ENCODE results near the gene ALG1.
A peak's percentile ranks its signal among the peaks of the same experiment; 100 is the strongest.
"Not testable (repeated sequence)": the region's sequence is repeated elsewhere in the genome, so short reads cannot be mapped to it uniquely, and the experiment has no call there.

ALG1 gene

DNA sequence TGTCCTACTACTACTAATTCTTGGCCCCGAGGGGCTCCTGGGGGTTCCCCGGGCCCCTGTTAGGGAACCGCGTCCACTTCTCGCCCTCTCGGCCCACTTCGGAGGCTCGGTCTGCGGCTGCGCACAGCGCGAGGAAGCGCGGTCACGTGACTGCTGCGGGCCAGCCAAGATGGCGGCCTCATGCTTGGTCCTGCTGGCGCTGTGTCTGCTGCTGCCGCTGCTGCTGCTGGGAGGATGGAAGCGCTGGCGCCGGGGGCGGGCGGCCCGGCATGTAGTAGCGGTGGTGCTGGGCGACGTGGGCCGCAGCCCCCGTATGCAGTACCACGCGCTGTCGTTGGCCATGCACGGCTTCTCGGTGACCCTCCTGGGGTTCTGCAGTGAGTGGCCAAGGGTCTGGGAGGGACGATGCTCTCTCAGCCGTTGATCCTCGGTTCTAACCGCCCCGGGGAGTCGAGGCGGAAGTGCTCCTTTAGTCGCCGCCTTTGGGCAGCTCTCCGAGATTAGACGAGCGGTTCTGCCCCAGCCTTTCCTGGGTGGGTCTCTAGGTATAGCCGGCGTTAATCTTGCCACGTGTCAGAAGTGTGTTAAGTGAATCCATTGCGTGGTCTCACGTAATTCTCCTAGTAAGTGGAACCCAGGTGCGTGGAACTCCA lies at the start of gene ALG1:
ALG1 (plus strand) TSS at position 163 of the 653 bp plus-strand sequence; CDS start at position 170, 7 bp downstream.
- peak; percentile 90 for DNase-seq

- DNase-seq = no peak
Measured at GRCh38 chr16:5022521-5022920, 49.1 kb upstream of the ALG1 start.

- DNase-seq = no peak
Measured at GRCh38 chr16:5024632-5025031, 47.0 kb upstream of the ALG1 start.

DNA sequence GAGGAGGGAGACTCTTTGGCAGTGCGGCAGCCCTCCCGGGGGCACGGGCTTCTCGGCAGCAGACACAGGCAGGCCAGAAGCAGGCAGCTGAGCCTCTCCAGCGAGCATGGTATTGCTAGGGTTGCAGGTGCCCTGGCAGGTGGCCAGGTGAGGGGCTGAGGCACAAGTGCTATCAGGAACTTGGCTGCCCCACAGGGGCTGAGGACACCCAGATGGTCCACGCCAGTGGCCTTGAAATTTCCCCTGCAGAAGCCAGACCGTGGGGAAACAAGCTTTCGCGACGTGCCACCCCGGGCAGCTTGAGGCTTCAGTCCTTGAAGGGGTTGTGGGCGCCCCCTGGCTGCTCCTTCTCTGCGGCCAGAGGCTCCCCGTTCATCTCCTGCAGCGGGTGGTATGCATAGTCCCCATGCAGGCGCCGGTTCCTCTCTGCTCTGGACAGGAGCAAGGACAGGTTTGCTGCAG lies 46.4 kb upstream of the ALG1 start:
- DNase-seq = no peak

DNA sequence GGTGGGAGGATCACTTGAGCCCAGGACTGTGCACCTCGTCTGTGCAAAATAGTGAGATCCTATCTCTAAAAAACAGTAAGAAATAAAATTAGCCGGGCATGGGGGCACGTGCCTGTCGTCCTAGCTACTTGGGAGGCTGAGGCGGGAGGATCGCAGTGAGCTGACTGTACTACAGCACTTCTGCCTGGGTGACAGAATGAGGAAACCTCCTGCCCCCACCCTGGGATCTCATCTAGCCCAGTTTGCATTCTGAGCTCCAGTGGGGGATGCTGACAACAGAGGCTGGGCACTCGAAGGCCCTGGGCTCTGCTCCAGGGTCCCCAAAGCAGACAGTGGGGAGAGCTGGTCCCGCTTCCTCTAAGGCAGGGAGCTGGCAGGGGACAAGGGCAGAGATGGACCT lies 45.0 kb upstream of the ALG1 start:
- no peak for DNase-seq

- no peak for DNase-seq
Measured at GRCh38 chr16:5027086-5027485, 44.6 kb upstream of the ALG1 start.

- no peak for DNase-seq
Measured at GRCh38 chr16:5027575-5028235, 43.9 kb upstream of the ALG1 start.

GRCh38 chr16:5028950-5029475 lies 42.6 kb upstream of the ALG1 start:
- no peak for DNase-seq

DNA sequence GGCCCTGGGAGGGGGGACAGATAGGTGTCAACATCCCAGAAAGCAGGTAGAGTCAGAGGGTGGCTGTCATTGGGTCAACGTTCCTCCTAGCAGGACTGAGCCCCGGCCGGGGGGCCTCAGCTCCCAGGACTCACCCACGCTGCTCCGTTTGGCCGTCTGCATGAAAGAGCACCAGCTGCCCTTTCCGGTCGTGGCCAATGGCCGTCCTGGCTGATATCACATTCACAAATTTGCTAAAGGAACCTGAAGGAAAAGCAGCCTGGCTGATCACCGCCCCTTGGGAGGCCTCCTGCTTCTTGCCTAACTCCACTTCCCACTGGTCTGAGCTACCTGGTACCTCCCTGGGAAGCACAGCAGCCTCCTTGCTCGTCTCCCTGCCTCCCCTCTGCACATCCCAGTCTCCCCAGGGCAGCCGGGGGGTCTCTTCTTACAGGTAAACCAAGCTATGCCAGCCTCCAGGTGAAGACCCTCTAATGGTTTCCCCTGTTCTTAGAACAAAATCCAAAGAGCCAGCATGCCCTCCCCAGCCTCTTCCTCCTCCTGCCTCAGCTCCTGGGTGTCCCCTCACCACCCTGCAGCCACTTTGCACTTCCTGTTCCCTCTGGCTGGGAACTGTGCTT lies 41.3 kb upstream of the ALG1 start:
- DNase-seq = no peak

DNA sequence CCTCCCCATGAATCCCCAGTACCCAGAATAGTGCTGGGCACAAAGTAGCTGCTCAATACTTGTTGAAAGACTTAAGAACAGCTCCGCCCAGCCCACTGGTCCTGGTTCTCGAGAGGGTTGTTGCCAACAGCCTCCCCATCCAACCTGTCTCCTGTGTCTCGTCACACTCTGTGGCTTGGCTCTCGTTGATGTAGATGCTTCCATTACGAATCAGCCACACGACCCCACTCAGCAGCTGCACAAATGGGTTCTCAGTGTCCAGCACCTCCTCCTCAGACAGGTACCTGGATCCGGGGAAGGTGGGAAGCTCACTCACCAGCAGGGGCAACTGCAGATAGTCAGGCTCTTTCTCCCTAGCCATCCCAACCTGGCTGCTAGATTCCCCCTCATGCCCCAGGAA lies 40.0 kb upstream of the ALG1 start:
- DNase-seq = no peak

GRCh38 chr16:5032748-5033167 lies 38.9 kb upstream of the ALG1 start:
- no peak for DNase-seq

- peak; percentile 81 for DNase-seq
Measured at GRCh38 chr16:5033256-5034166, 38.1 kb upstream of the ALG1 start, which contains the start of gene NAGPA. TSS of gene NAGPA (minus strand) at chr16:5033935. CDS start at chr16:5033914, 21 bp downstream.

DNA sequence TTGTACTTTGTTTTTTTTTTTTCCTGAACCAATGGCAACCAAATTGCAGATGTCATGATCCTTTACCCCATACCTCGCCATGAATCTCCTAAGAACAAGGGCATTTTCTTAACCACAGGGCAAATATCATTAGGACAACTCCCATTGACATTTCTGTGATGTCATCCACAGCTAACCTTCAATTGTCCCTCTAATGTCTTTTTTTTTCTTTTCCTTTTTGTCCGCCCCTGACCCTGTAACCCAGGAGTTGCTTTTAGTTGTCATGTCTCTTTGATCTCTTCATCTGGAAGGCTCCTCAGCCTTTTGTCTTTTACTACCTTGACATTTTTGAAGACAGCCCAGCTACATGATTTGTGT lies 37.5 kb upstream of the ALG1 start:
- no peak for DNase-seq

- DNase-seq = no peak
Measured at GRCh38 chr16:5035909-5036227, 35.8 kb upstream of the ALG1 start.

GRCh38 chr16:5036228-5037156 lies 35.2 kb upstream of the ALG1 start:
- no peak for DNase-seq

DNA sequence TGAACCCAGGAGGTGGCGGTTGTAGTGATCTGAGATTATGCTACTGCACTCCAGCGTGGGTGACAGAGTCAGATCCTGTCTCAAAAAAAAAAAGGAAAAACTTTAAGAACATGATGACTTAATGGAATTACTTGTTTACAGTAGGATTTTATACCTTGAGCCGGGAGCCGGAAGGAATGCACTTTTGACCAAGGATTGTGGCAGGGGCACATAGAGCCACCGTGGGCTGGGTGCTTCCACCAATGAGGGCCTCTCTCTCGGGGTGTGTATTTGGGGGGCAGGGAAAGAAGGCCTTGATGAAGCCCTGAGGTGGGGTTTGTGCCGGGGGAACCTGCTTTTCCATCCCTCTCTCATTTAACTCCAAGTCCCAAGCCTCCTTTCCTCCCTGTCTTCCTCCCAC lies 31.2 kb upstream of the ALG1 start:
- DNase-seq = no peak

GRCh38 chr16:5041600-5042133 lies 30.0 kb upstream of the ALG1 start:
- no peak for DNase-seq

GRCh38 chr16:5042574-5043171 lies 29.0 kb upstream of the ALG1 start:
- DNase-seq = no peak

GRCh38 chr16:5044011-5044540 lies 27.6 kb upstream of the ALG1 start:
- DNase-seq = no peak

GRCh38 chr16:5044581-5044980 lies 27.1 kb upstream of the ALG1 start:
- DNase-seq = not testable (repeated sequence)

Data from CD4-positive, alpha-beta T cell treated with Interleukin-15 for 1 hour (primary cell).